Measurements from ENCODE around the gene SLC22A14. TPM values are rescaled to one million over a fixed set of nuclear protein-coding genes. Genes with fewer than 3 reads are reported as not detected.
"Not testable (repeated sequence)": the region's sequence is repeated elsewhere in the genome, so short reads cannot be mapped to it uniquely, and the experiment has no call there.

SLC22A14 gene
- total RNA-seq, 4 donors from 2014 or later = 0.31 TPM; not detected in 3

DNA sequence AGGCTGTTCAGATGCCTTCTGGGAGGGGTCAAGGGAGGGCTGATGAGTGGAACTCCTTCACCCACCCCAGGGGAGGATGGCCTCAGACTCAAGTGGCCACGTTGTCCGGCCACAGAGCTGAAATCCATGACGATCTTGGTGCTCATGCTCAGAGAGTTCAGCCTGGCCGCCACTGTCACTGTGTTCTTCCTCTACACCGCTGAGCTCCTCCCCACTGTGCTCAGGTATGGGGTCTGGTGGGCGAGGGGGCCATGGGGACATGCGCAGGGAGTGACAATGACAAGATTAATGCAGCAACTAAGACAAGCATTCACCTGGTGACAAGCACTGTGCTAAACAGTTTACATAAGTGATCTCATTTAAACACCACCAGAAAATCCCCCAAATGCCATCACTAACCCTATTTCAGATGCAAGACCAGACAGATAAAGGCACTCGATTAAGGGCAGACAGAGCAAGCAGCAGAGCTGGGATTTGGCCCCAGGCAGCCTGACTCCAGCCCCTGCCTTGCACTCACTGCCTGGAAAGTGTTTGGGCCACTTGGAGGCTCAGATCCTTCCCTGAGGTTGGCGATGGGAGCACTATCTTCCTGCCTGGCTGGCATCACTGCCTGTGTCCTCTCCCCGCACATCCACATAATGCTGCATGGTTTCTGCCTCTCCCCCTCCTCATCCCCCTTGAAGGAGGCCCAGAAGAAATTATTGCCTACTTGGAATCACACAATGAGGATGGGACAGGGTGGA, 33.6 kb downstream of the SLC22A14 start:
- no peaks in the 10 kb centered on the region for H3K27me3 ChIP-seq
- no peak overlapping the region for H3K4me3 ChIP-seq
- no peaks in the 10 kb centered on the region for H3K9me3 ChIP-seq
- no peak for ATAC-seq
- intact Hi-C loops (cut with DNase I; ENCODE audit: low total_unique reads) = no loop called here
- in situ Hi-C loops (cut with MboI; ENCODE audit: low sequenced_read_pairs in 4 of 4) = no loop called here
- H3K36me3 ChIP-seq = no peaks in the 10 kb centered on the region
- H3K27ac ChIP-seq = no peak overlapping the region
- DNase-seq = no peak
- H3K4me1 ChIP-seq = no peaks in the 10 kb centered on the region
- TF ChIP-seq, protein P1, sequence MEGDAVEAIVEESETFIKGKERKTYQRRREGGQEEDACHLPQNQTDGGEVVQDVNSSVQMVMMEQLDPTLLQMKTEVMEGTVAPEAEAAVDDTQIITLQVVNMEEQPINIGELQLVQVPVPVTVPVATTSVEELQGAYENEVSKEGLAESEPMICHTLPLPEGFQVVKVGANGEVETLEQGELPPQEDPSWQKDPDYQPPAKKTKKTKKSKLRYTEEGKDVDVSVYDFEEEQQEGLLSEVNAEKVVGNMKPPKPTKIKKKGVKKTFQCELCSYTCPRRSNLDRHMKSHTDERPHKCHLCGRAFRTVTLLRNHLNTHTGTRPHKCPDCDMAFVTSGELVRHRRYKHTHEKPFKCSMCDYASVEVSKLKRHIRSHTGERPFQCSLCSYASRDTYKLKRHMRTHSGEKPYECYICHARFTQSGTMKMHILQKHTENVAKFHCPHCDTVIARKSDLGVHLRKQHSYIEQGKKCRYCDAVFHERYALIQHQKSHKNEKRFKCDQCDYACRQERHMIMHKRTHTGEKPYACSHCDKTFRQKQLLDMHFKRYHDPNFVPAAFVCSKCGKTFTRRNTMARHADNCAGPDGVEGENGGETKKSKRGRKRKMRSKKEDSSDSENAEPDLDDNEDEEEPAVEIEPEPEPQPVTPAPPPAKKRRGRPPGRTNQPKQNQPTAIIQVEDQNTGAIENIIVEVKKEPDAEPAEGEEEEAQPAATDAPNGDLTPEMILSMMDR (IDR thresholded peaks at IDR 0.05 in 4 of 5, conservative IDR thresholded peaks at IDR 0.05 in 1 of 5) = no peak
- no peak for TF ChIP-seq POLR2A (IDR thresholded peaks at IDR 0.05)

DNA sequence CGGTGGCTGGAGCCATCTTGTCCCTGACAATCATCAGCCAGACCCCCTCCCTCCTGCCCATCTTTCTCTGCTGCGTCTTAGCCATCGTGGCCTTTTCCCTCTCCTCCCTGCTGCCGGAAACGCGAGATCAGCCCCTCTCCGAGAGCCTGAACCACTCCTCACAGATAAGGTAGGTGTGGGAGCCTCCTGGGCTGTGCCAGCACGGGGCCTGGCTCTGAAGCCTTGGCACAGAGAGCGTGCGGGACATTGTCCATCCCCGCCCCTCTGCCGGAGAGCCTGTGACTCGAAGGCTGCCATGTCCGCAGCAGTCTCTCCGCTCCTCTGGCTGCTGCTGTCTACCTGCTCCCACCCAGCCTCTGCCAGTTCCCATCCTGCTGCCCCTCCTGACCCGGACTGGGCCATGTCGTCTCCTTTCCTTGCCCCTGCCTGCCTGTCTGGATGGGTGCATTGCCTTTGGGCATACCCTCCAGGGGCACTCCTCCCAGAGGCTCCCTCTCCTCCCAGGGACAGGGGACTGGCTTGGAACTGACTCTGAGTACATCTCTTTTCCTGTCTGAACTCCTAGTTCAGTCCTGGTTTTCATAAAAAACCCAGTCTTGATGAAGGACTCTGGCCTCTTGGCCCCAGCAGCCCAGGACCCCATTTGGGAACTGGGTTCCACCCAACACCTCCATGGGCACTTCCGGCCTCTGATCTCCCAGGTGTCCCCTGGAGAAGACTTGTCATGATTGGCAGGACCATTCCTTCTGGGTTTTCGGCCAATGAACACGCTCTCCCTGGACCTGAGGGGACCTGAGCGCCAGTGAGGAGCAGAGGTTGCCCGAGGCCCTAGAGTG, 34.5 kb downstream of the SLC22A14 start:
- no peak for TF ChIP-seq POLR2A (IDR thresholded peaks at IDR 0.05)
- TF ChIP-seq, protein P1 (IDR thresholded peaks at IDR 0.05 in 4 of 5, conservative IDR thresholded peaks at IDR 0.05 in 1 of 5) = no peak
- in situ Hi-C loops (cut with MboI; ENCODE audit: low sequenced_read_pairs in 4 of 4) = no loop called here
- Histone ChIP-seq H3K4me1 (no peaks in the 10 kb centered on the region), H3K36me3 (no peaks in the 10 kb centered on the region), H3K27ac (no peak overlapping the region), H3K27me3 (no peaks in the 10 kb centered on the region), H3K9me3 (no peaks in the 10 kb centered on the region), H3K4me3 (no peak overlapping the region)
- ATAC-seq (no peak), DNase-seq (no peak)
- intact Hi-C loops (cut with DNase I; ENCODE audit: low total_unique reads) = no loop called here

DNA sequence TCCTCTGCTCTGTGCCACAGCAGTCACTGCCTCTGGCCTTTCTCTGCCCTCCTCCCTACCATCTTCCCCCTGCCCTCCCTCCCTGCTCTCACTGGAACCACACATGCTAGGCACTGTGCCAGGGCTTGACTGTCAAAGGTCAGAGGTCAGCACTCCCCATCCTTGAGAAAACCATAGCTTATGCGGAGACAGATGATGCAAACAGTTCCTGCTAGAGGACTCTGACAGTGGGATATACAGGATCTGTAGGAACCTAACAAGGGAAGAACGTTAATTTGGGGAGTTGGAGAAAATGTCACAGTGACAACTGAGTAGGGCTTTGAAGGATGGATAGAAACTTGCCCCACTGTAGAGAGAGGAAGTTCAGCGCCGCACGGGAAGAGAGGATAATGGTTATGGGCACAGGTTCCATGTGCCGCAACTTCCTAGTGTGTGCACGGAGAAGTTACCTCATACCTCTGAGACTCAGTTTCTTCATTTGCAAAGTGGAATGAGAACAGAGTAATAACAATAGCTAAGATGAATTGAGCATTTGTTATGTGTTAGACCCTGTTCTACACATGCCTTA, 35.2 kb downstream of the SLC22A14 start:
- intact Hi-C loops (cut with DNase I; ENCODE audit: low total_unique reads) = no loop called here

DNA sequence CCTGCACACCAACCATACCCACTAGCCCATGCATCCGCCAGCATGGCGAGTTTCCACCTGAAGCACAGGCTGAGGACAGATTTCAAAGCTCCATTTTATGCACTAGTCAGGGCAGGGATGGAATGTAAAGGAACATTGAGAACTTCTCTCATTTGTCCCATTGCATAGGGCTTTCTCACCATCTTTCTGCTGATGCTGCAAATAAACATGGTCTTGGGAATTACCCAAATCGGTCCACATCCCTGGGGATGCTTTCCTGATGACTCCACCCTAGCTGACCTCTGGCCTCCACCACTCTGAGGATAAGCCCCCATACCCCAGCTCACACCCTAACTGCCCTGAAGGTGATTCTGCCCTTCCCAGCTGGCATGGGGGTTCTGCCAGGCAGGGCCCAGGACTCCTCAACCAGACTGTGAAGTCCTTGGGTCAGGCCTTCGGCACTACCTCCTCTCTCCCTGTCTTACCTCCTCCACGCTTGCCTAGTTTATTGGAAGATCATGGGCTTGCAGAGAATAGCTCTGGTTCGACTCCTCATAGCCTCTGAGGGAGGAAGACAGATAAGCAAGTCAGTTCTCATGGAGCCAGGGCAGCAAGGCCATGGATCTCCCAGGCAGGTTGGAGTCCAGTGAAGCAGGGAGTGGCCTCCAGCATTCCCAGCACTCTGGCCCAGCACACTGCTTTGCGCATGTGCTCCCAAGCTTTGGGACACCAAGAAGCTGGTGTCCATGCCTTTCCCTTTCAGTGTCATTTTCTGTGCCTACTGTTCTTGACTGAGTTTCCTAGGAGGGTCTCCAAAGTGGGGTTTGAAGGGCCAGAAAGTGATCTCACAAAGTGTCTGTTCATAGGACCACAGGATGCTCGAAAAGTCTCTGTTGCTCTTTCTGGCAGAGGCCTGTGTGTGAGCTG, 36.9 kb downstream of the SLC22A14 start:
- ATAC-seq = no peak
- H3K27me3 ChIP-seq = no peaks in the 10 kb centered on the region
- H3K4me3 ChIP-seq = no peak overlapping the region
- H3K27ac ChIP-seq = no peak overlapping the region
- no peaks in the 10 kb centered on the region for H3K9me3 ChIP-seq
- in situ Hi-C loops (cut with MboI; ENCODE audit: low sequenced_read_pairs in 4 of 4) (no loop called here), intact Hi-C loops (cut with DNase I; ENCODE audit: low total_unique reads) (no loop called here)
- no peak for DNase-seq
- TF ChIP-seq, protein P1 (IDR thresholded peaks at IDR 0.05 in 4 of 5, conservative IDR thresholded peaks at IDR 0.05 in 1 of 5) = no peak
- no peak for TF ChIP-seq POLR2A (IDR thresholded peaks at IDR 0.05)
- no peaks in the 10 kb centered on the region for H3K4me1 ChIP-seq
- no peaks in the 10 kb centered on the region for H3K36me3 ChIP-seq

More for the DNA sequence above, 35.2 kb downstream of the SLC22A14 start:
- ATAC-seq = no peak
- Histone ChIP-seq H3K27me3 (no peaks in the 10 kb centered on the region), H3K9me3 (no peaks in the 10 kb centered on the region), H3K4me1 (no peaks in the 10 kb centered on the region), H3K27ac (no peak overlapping the region), H3K4me3 (no peak overlapping the region), H3K36me3 (no peaks in the 10 kb centered on the region)
- DNase-seq = no peak
- no peak for TF ChIP-seq POLR2A (IDR thresholded peaks at IDR 0.05)
- TF ChIP-seq, protein P1 (IDR thresholded peaks at IDR 0.05 in 4 of 5, conservative IDR thresholded peaks at IDR 0.05 in 1 of 5) = no peak
- in situ Hi-C loops (cut with MboI; ENCODE audit: low sequenced_read_pairs in 4 of 4) = no loop called here

DNA sequence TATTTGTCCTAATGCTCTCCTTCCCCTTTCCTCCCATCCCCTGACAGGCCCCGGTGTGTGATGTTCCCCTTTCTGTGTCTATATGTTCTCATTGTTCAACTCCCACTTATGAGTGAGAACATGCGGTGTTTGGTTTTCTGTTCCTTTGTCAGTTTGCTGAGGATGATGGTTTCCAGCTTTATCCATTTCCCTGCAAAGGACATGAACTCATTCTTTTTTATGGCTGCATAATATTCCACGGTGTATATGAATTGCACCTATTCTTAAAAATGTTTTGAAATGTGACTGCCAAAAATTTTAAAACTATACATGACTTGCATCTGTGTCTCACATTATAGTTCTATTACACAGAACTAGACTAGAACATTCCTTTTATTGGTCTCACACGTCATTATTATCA, 38.5 kb downstream of the SLC22A14 start:
- not testable (repeated sequence) for H3K27ac ChIP-seq, ATAC-seq, H3K9me3 ChIP-seq

More for the DNA sequence above, 38.5 kb downstream of the SLC22A14 start:
- H3K27me3 ChIP-seq; H3K4me3 ChIP-seq; H3K4me1 ChIP-seq; in situ Hi-C loops (cut with MboI; ENCODE audit: low sequenced_read_pairs in 4 of 4); DNase-seq; intact Hi-C loops (cut with DNase I; ENCODE audit: low total_unique reads); H3K36me3 ChIP-seq: not testable (repeated sequence)

Measured in gastrocnemius medialis (tissue), 4 donors.